AG04450 (cell line): ENCODE data around the gene EMD. TPM values are rescaled to one million over a fixed set of nuclear protein-coding genes. Genes with fewer than 3 reads are reported as not detected.
"Not testable (repeated sequence)": the region's sequence is repeated elsewhere in the genome, so short reads cannot be mapped to it uniquely, and the experiment has no call there.

ENCODE experiments used
- CTCF ChIA-PET: fragments of 300-600, 350-600 bp; formaldehyde crosslinking; extraction: SDS; loops from one replicate; lab custom pipeline; 2022; ENCODE audit warnings: antibody characterized with exemption, inconsistent platforms; lab: Charles Lee
- POLR2A ChIA-PET: fragments of 350-600 bp; formaldehyde crosslinking; extraction: SDS; loops from one replicate; lab custom pipeline; 2021; ENCODE audit warnings: antibody characterized with exemption, inconsistent platforms; lab: Yijun Ruan, JAX
- DNase-seq: peaks from one replicate; pipeline ENCODE4 v3.0.0-alpha.2; 2011; ENCODE audit warnings: low read depth, low spot score
- H3K27ac ChIP-seq: one replicate; pipeline ENCODE4 v1.5.1; 2012; ENCODE audit warnings: low read depth, low read length, control low read depth
- H3K27me3 ChIP-seq: one replicate; pipeline ENCODE4 v1.6.0; 2012; ENCODE audit warnings: low read length; ENCODE audit not compliant: control insufficient read depth, insufficient read depth
- H3K4me3 ChIP-seq: 2 replicates; pipeline ENCODE4 v1.5.1; 2011; ENCODE audit warnings: mild to moderate bottlenecking, low read depth, low read length, control low read depth
- H3K9me3 ChIP-seq: 2 replicates; pipeline ENCODE4 v1.5.1; 2012; ENCODE audit warnings: low read length; ENCODE audit not compliant: control insufficient read depth, insufficient read depth
- polyA plus RNA-seq: library from polyadenylated mRNA; depleted of rRNA; stranded (reverse); fragments of >200 nt; gene quantifications from 2 replicates; pipeline ENCODE4 v1.2.3, GENCODE V29; 2011
- TF ChIP-seq, protein P1 (sequence below): IDR thresholded peaks from 2 replicates; pipeline ENCODE4 v1.5.1; 2011; ENCODE audit warnings: low read depth, low read length, control low read depth, inconsistent platforms

EMD gene
- polyA plus RNA-seq, 1 experiment = 30.2 TPM

DNA sequence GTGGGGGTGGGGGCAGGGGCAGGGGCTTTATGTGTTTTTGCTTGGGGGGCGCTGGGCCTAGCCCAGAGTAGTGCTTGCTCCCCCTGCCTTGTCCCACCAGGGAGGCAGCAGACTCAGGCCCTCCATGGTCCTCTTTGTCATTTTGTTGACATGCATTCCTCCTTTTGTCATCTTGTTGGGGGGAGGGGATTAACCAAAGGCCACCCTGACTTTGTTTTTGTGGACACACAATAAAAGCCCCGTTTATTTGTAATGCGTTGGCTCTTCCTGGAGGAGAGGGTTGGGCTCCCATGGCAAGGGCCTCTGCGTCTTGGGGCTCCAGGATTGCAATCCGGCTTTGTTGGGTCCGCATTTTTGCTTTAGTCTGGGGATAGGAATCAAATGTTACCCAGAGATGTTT is 2.2 kb downstream of the EMD start:
- Histone ChIP-seq H3K27ac (no peak overlapping the region), H3K9me3 (no peaks in the 10 kb centered on the region), H3K4me3 (no peak overlapping the region), H3K27me3 (no peaks in the 10 kb centered on the region)
- ChIA-PET POLR2A (interaction anchor here (1.0 kb wide), 1 partner anchor 10 kb away, joined by 5 read pairs; no protein-coding TSS in a partner anchor), CTCF (interaction anchor here (3.0 kb wide), 1 partner anchor 8 kb away, joined by 17 read pairs; no protein-coding TSS in a partner anchor)
- TF ChIP-seq, protein P1, sequence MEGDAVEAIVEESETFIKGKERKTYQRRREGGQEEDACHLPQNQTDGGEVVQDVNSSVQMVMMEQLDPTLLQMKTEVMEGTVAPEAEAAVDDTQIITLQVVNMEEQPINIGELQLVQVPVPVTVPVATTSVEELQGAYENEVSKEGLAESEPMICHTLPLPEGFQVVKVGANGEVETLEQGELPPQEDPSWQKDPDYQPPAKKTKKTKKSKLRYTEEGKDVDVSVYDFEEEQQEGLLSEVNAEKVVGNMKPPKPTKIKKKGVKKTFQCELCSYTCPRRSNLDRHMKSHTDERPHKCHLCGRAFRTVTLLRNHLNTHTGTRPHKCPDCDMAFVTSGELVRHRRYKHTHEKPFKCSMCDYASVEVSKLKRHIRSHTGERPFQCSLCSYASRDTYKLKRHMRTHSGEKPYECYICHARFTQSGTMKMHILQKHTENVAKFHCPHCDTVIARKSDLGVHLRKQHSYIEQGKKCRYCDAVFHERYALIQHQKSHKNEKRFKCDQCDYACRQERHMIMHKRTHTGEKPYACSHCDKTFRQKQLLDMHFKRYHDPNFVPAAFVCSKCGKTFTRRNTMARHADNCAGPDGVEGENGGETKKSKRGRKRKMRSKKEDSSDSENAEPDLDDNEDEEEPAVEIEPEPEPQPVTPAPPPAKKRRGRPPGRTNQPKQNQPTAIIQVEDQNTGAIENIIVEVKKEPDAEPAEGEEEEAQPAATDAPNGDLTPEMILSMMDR = no peak
- no peak for DNase-seq

DNA sequence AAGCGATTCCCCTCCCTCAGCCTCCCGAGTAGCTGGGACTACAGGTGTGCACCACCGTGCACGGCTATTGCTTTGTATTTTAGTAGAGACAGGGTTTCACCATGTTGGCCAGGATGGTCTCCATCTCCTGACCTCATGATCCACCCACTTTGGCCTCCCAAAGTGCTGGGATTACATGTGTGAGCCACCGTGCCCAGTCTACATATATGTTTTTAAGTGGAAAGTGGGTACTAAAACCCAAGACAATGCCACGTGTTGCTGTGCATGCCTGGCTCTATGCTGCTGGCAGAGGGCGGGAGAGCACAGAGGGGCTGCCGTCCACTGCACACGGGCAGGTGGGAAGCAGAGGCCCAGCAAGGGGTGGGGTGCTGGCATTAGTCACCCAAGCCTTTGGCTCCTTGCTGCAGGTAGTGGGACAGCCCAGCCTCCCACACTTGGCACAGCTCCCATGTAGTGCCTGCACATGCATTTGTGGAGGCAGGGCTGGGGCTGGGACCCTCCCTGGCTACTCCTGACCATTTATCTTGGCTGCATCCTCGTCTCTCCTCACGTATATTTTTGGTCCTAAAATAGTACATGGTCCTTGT is 3.5 kb downstream of the EMD start:
- H3K27me3 ChIP-seq = no peaks in the 10 kb centered on the region
- POLR2A ChIA-PET = interaction anchor here (0.7 kb wide), 1 partner anchor 12 kb away, joined by 3 read pairs; no protein-coding TSS in a partner anchor
- H3K9me3 ChIP-seq = no peaks in the 10 kb centered on the region
- CTCF ChIA-PET = interaction anchor here (3.0 kb wide), 1 partner anchor 9 kb away, joined by 17 read pairs; no protein-coding TSS in a partner anchor
- no peak overlapping the region for H3K4me3 ChIP-seq
- TF ChIP-seq, protein P1 = no peak
- H3K27ac ChIP-seq = no peak overlapping the region
- no peak for DNase-seq

DNA sequence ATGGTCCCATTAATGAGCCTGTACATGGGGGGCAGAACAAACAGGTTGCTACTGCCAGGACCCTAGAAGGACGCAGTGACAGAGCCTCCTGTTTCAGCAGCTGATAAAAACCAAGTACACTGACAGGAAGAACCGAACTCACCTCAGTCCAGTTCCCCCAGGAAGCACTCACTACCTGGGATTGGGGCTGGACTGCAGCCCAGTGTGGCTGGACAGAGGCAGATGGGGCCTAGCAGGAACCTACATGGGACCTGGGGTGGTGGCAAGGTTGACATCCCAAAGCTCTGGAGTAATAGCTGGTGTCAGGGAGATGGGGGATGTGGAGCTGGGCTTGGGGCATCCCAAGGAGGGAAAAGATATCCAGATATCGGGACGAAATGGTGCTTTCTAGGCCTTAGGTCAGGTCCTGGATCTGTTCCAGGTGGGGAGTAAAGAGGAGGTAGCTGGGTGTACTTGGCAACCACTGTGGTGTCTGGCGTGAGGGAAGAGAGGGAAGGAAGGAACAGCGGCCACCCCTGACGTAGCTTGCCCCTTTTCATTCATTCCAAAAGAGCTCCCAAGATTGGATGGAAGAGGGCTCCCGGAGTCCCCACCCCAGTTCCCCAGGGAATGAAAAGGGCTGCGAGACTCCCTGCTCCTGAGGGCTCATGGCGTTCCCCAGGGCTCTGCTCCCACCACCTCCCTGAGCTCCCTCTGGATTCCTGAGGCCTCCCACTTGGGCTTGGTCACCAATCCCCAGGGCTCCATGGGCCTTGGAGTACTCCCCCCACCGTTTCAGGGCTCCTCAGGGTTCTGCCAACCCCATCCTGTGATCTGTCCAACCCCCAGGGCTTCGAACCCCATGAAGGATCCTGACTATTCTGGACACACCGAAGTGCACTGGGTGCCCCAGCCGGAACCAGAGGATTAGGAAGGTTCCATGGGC is 4.5 kb downstream of the EMD start:
- TF ChIP-seq, protein P1 = no peak
- CTCF ChIA-PET = interaction anchor here (0.6 to 3.0 kb wide), 4 partner anchors 10 to 375 kb away, joined by 3 to 17 read pairs (median 6); no protein-coding TSS in a partner anchor
- no peak for DNase-seq
- H3K27ac ChIP-seq = no peak overlapping the region
- no peaks in the 10 kb centered on the region for H3K9me3 ChIP-seq
- H3K4me3 ChIP-seq = no peak overlapping the region
- H3K27me3 ChIP-seq = no peaks in the 10 kb centered on the region
- POLR2A ChIA-PET = interaction anchor here (0.7 kb wide), 1 partner anchor 13 kb away, joined by 3 read pairs; no protein-coding TSS in a partner anchor

DNA sequence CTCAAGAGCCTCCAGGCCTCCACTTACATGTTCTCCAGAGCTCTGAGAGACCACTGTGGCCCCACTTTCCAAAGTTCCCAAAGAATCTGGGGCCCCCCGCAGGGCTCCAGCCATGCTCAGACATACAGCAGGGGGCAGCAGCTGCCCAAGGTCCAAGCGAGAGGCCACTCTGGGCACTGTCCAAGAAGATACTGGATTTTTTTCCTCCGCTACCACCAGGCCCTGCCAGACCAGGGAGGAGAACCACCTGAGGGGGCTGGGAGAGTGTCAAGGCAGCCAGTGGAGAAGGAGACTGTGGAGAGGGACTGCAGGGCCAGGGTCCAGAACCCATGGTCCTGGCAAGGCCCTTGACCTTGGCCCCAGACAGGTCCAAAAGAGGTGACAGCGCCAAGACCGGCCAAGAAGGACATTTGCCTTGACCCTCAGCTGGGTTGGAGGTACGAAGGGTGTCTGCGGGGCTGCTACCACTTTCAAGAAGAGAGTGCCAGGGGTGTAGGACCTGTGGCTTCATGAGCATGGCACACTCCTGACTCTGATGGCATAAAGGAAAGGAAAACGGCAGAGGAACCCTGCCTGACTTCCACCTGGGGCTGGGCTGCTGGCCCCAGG is 5.3 kb downstream of the EMD start:
- Histone ChIP-seq H3K27ac (no peak overlapping the region), H3K9me3 (no peaks in the 10 kb centered on the region), H3K4me3 (no peak overlapping the region), H3K27me3 (no peaks in the 10 kb centered on the region)
- no peak for DNase-seq
- TF ChIP-seq, protein P1 = peak; percentile 53
- CTCF ChIA-PET = interaction anchor here (1.3 to 3.0 kb wide), 2 partner anchors 11 to 247 kb away, joined by 3 to 17 read pairs; no protein-coding TSS in a partner anchor
- POLR2A ChIA-PET = no interaction called here

DNA sequence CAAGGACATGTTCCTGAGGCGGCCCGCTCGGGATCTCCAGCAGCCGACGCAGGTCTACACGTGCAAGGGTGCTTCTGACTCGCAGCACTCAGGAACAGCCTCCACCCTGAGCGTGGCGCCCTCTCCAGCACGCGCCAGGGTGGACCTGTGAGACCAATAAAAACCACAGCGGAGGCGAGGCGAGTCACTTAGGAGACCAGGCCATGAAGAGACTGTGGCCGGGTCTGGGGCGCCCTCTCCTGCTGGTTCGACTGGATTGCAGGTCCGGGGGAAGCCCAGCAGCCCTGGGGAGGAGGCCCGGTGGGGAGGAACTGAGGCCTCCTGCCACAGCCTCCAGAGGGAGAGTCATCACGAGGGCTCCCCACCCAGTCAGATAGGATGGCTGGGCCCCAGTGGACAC is 9.0 kb downstream of the EMD start:
- H3K27me3 ChIP-seq, CTCF ChIA-PET, H3K27ac ChIP-seq, POLR2A ChIA-PET, H3K9me3 ChIP-seq, H3K4me3 ChIP-seq, DNase-seq: not testable (repeated sequence)

DNA sequence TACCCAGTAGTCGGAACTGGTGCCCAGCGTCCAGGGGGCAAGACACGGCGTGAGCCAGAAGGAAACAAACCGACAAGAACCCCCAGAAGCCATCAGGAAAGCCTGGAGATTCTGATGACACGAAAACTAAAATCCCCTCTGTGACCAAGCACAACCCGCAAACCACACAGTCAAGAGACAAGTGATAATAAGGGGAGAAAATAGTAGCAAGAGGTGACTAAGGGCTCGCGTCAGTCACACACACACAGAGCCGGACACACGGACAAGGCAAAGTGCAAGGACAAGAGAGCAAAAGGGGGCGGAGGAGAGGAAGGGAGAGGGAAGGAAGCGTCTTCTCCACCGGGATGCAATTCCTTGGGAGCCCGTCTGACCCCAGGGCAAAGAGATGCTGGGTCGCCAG is 9.6 kb downstream of the EMD start:
- H3K27ac ChIP-seq, CTCF ChIA-PET, H3K4me3 ChIP-seq, DNase-seq, H3K27me3 ChIP-seq, H3K9me3 ChIP-seq, POLR2A ChIA-PET: not testable (repeated sequence)

DNA sequence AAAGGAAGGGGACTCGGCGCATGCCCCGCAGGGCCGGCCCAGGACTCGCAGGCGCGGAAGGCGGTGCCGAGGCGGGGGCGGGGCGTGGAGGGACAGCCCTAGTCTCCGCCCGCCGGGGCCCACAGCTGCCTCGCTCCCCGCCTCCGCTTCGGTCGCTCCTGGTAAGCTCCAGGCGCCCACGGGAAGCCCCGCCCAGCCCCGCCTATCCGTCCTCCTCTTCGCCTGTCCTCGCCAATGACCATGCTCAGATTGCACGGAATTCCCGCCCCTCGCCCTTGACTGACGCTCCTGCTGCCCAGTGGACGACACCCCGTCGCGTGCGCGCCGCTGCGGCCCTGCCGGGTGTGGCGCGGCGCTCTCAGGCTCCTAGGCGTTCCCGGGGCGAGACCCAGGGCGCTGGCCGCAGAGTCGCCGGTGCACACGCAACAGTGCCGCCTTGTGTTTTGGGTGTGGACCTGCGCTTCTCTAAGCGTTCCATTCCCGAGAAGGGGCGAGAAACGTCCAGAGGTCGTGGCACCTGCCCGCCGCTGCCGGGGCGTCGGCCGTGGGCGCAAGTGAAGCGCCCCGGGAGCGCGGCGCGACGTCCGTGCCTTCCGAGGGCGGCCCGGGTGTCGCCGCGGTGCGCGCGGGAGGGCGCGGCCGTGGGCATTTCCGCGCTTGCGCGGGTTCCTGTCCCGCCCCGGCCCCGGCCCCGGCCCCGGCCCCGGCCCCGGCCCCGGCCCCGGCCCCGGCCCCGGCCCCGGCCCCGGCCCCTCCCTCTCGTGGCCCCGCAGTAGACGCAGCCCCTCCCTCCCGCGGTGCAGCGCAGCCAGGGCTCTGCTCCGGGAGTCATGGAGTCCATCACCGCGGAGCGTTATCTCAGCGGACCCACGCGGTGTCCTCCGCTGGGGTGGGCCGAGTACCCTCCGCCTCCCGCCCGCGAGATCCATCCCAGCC is 11.0 kb downstream of the EMD start:
- H3K27ac ChIP-seq, DNase-seq, POLR2A ChIA-PET, H3K27me3 ChIP-seq, CTCF ChIA-PET, H3K9me3 ChIP-seq: not testable (repeated sequence)
- peak overlapping the region; percentile 50 for H3K4me3 ChIP-seq
